Astrocyte of the spinal cord (primary cell): ENCODE results near the gene TTLL5.

Source experiments
- DNase-seq: peaks from one replicate; pipeline ENCODE4 v3.0.0; 2011; ENCODE audit warnings: low read depth, low spot score
- H3K4me3 ChIP-seq: 2 replicates; pipeline ENCODE4 v1.5.1; 2011; ENCODE audit warnings: low read depth, mild to moderate bottlenecking, low read length, moderate library complexity
- CTCF ChIP-seq: IDR thresholded peaks from 2 replicates; pipeline ENCODE4 v1.5.1; 2012; ENCODE audit warnings: low read depth, mild to moderate bottlenecking, low read length, inconsistent platforms
- in situ Hi-C: cut with HindIII; loops from 2 replicates; pipeline ENCODE4 v1.10.0; 2017; ENCODE audit warnings: low sequenced_read_pairs

The TTLL5 gene

GRCh38 chr14:75832621-75833297 lies 171.7 kb downstream of the TTLL5 start:
- DNase-seq: peak; percentile 88
- TF ChIP-seq CTCF: no peak
- in situ Hi-C loops: loop anchor here (25.0 kb wide), 1 partner anchor 120 kb away; no protein-coding TSS in a partner anchor
- H3K4me3 ChIP-seq: no peak overlapping the region

- H3K4me3 ChIP-seq: no peak overlapping the region
- DNase-seq: no peak
- TF ChIP-seq CTCF: no peak
- in situ Hi-C loops: loop anchor here (25.0 kb wide), 1 partner anchor 121 kb away; no protein-coding TSS in a partner anchor
Observed at GRCh38 chr14:75833326-75834020, 172.4 kb downstream of the TTLL5 start.

GRCh38 chr14:75835156-75835725 lies 174.2 kb downstream of the TTLL5 start:
- in situ Hi-C loops: loop anchor here (25.0 kb wide), 1 partner anchor 123 kb away; no protein-coding TSS in a partner anchor
- no peak for TF ChIP-seq CTCF
- no peak for DNase-seq
- H3K4me3 ChIP-seq: no peak overlapping the region

GRCh38 chr14:75835737-75836136 lies 174.7 kb downstream of the TTLL5 start:
- in situ Hi-C loops: loop anchor here (25.0 kb wide), 1 partner anchor 123 kb away; no protein-coding TSS in a partner anchor
- no peak for TF ChIP-seq CTCF
- DNase-seq: no peak

GRCh38 chr14:75837151-75837787 lies 176.2 kb downstream of the TTLL5 start:
- TF ChIP-seq CTCF: no peak
- in situ Hi-C loops: loop anchor here (25.0 kb wide), 1 partner anchor 125 kb away; no protein-coding TSS in a partner anchor
- H3K4me3 ChIP-seq: no peak overlapping the region
- DNase-seq: no peak

More at GRCh38 chr14:75835737-75836136, 174.7 kb downstream of the TTLL5 start:
- no peak overlapping the region for H3K4me3 ChIP-seq

GRCh38 chr14:75840911-75841310 lies 179.9 kb downstream of the TTLL5 start:
- DNase-seq: no peak
- no peak overlapping the region for H3K4me3 ChIP-seq
- no peak for TF ChIP-seq CTCF
- in situ Hi-C loops: loop anchor here (25.0 kb wide), 1 partner anchor 129 kb away; no protein-coding TSS in a partner anchor
